ENCODE measurements around the gene STX7. TPM values are rescaled to one million over a fixed set of nuclear protein-coding genes. Genes with fewer than 3 reads are reported as not detected.

STX7 gene
- polyA plus RNA-seq, 2 of the 4 experiments (the other 2 are of a cell fraction), result 19.2 to 29.5 TPM

- no peak for TF ChIP-seq RAD21 (conservative IDR thresholded peaks at IDR 0.05 in 1 of 2, IDR thresholded peaks at IDR 0.05 in 1 of 2)
- TF ChIP-seq ZSCAN20 (CRISPR knock-in tag; IDR thresholded peaks at IDR 0.05), result no peak
- TF ChIP-seq KDM1A (IDR thresholded peaks at IDR 0.05; ENCODE audit: low read depth), result no peak
- TF ChIP-seq POLR2A (IDR thresholded peaks at IDR 0.05; ENCODE audit: low read length), result no peak
Observed at GRCh38 chr6:132466952-132467351, 46.0 kb downstream of the STX7 start (continued).

GRCh38 chr6:132465530-132466485 is 47.1 kb downstream of the STX7 start:
- ChIA-PET POLR2A (no interaction called here), CTCF (interaction anchor here (1.2 to 1.7 kb wide), 2 partner anchors 14 to 19 kb away, joined by 3 to 7 read pairs; no protein-coding TSS in a partner anchor)
- peaks cover 13% of the 10 kb centered on the region for H3K4me1 ChIP-seq
- WGBS (ENCODE audit: missing lambda C conversion rate), result 82% methylated on average over 5 of the region's 5 CpGs
- H3K4me2 ChIP-seq, result peak overlapping the region; percentile 33; the same call in 2 of the 3 replicates
- H3K4me3 ChIP-seq, result no peak overlapping the region
- no peak for TF ChIP-seq JUNB (IDR thresholded peaks at IDR 0.05)
- no peak for TF ChIP-seq NFE2L2 (conservative IDR thresholded peaks at IDR 0.05; ENCODE audit: low read length)
- no peak for TF ChIP-seq CTCF (IDR thresholded peaks at IDR 0.05)
- TF ChIP-seq BHLHE40 (IDR thresholded peaks at IDR 0.05; ENCODE audit: low read depth, low read length), result no peak
- no peak for TF ChIP-seq FOSL2 (IDR thresholded peaks at IDR 0.05)
- no peak for TF ChIP-seq FOSL2 (CRISPR knock-in tag; IDR thresholded peaks at IDR 0.05)
- no peak for TF ChIP-seq ZC3H11A (IDR thresholded peaks at IDR 0.05)
- DNase-seq (ENCODE audit: low read depth in 1 of 2, low spot score in 1 of 2) (no peak), FAIRE-seq (no peak), ATAC-seq (no peak)
- H3K27ac ChIP-seq, result peak overlapping the region in 1 of 2 experiments; percentile 35; a peak in 1 of 6 replicates
- H3K9me3 ChIP-seq, result no peaks in the 10 kb centered on the region

DNA sequence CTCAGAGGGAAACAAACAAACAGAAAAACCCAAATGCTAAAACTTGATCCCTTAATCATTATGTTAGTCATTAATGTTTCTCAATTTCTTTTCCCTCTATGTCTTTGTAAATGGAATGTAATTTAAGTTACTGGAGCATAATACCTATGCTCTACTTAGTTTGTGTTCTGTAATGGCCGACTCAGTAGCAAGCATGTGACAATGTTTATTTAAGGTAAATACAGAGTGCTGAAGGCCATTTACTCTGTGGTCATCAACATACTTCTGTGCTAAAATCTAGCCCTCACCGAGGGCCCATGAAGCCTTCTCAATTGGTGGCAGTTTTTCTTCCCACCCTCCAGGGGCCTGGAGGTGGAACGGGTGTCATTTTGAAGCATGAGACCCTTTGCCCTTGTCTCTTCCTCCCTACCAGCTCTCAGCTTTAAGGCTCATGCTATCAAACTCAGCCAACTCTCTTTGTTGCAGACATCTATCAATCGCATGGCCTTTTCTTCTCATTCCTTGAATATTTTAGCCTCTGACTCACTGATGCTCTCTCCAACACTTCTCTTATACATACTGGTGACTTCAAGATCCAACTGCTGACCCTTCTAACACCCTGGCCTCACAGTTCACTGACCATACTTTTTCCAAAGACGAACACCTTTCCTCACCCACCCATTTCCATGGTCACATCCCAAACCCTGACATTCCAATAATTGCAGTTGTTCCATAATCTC is 48.2 kb downstream of the STX7 start:
- H3K4me2 ChIP-seq, result peak overlapping the region; percentile 33; the same call in 2 of the 3 replicates
- ChIA-PET POLR2A (no interaction called here), CTCF (interaction anchor here (1.3 to 1.7 kb wide), 2 partner anchors 13 to 185 kb away, joined by 3 to 4 read pairs; no protein-coding TSS in a partner anchor)
- no peak overlapping the region for H3K4me3 ChIP-seq
- peak overlapping the region in 1 of 2 experiments; percentile 35; a peak in 1 of 6 replicates for H3K27ac ChIP-seq
- TF ChIP-seq HEYL (CRISPR knock-in tag; IDR thresholded peaks at IDR 0.05) (no peak), ZSCAN20 (CRISPR knock-in tag; IDR thresholded peaks at IDR 0.05) (no peak), SREBF2 (IDR thresholded peaks at IDR 0.05) (no peak), MAZ (IDR thresholded peaks at IDR 0.05; ENCODE audit: borderline replicate concordance, low read depth, low read length) (no peak), KDM5A (IDR thresholded peaks at IDR 0.05) (no peak), NPAS2 (CRISPR knock-in tag; IDR thresholded peaks at IDR 0.05; ENCODE audit: borderline replicate concordance) (no peak), NFE2L2 (conservative IDR thresholded peaks at IDR 0.05; ENCODE audit: low read length) (no peak), PHF8 (IDR thresholded peaks at IDR 0.05; ENCODE audit: borderline replicate concordance, low read depth) (no peak), GATA3 (IDR thresholded peaks at IDR 0.05; ENCODE audit: borderline replicate concordance) (no peak), POLR2AphosphoS2 (conservative IDR thresholded peaks at IDR 0.05; ENCODE audit: low read length) (no peak), RFX5 (IDR thresholded peaks at IDR 0.05) (no peak), SMC3 (IDR thresholded peaks at IDR 0.05) (no peak), BHLHE40 (IDR thresholded peaks at IDR 0.05; ENCODE audit: low read depth, low read length) (no peak), MAFK (IDR thresholded peaks at IDR 0.05; ENCODE audit: partially characterized antibody) (no peak)
- TF ChIP-seq, protein P1, sequence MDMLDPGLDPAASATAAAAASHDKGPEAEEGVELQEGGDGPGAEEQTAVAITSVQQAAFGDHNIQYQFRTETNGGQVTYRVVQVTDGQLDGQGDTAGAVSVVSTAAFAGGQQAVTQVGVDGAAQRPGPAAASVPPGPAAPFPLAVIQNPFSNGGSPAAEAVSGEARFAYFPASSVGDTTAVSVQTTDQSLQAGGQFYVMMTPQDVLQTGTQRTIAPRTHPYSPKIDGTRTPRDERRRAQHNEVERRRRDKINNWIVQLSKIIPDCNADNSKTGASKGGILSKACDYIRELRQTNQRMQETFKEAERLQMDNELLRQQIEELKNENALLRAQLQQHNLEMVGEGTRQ (IDR thresholded peaks at IDR 0.05), result no peak
- no peak for DNase-seq (ENCODE audit: low read depth in 1 of 2, low spot score in 1 of 2)
- no peaks in the 10 kb centered on the region for H3K9me3 ChIP-seq
- peak in 1 of 2 experiments; percentile 43; a peak in 1 of 6 replicates for ATAC-seq
- H3K4me1 ChIP-seq, result peaks cover 13% of the 10 kb centered on the region
- WGBS (ENCODE audit: missing lambda C conversion rate), result 65% methylated on average over 5 of the region's 5 CpGs
- no peak for FAIRE-seq

Data from A549 (cell line).